GM23338 (cell line): ENCODE results near the gene MPPED1.

ENCODE experiments used
- CREB1 ChIP-seq: fragments of 250-450 bp; sonication (Bioruptor Pico); IDR thresholded peaks from 2 replicates; pipeline ENCODE4 v1.5.0; 2020; ENCODE audit warnings: low read depth, mild to moderate bottlenecking, moderate library complexity
- ETS1 ChIP-seq: IDR thresholded peaks from 2 replicates; pipeline ENCODE4 v1.6.1; 2016; ENCODE audit warnings: antibody characterized with exemption
- EZH2 ChIP-seq: fragments of 200-600 bp; sonication (generic); IDR thresholded peaks from one replicate; pipeline ENCODE4 v1.8.0; 2017; ENCODE audit warnings: antibody characterized with exemption, mild to moderate bottlenecking, low read depth; ENCODE audit not compliant: unreplicated experiment
- JUNB ChIP-seq: IDR thresholded peaks from one replicate; pipeline ENCODE4 v1.6.1; 2016; ENCODE audit warnings: antibody characterized with exemption; ENCODE audit not compliant: unreplicated experiment
- POLR2AphosphoS5 ChIP-seq: IDR thresholded peaks from 2 replicates; pipeline ENCODE4 v1.6.1; 2016; ENCODE audit warnings: antibody characterized with exemption, low read depth
- TF ChIP-seq, protein P1 (sequence below), 2 experiments: fragments of 200-600 bp in 1 of 2; sonication (generic) in 1 of 2; conservative IDR thresholded peaks; 2 replicates each; pipeline versions ENCODE4 v1.5.1 to v1.6.1; 2016 to 2017; ENCODE audit warnings: antibody characterized with exemption in 2 of 2, low read depth in 2 of 2, mild to moderate bottlenecking in 2 of 2, moderate library complexity in 1 of 2
- TF ChIP-seq, protein P2 (sequence below): IDR thresholded peaks from one replicate; pipeline ENCODE4 v1.6.1; 2018; ENCODE audit warnings: antibody characterized with exemption; ENCODE audit not compliant: unreplicated experiment

DNA sequence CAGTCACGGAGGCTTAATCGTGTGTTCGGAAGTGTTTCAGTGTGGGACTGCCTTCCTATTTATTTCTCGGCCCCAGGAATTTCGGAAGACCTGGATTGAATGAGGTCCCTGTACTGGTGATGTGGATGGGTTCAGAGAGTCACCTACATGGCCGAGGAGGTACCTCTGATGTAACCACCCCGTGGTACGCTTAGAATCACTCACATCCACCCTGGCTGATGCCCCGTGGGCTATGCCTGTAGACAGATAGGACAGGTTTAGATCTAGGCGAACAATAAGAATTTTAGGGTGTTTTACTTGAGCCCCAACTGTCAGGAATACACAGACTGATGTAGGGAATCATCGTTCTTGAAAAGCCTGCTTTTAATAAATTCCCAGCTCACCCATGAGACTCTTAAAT is 2.0 kb downstream of the MPPED1 start:
- TF ChIP-seq, protein P1, sequence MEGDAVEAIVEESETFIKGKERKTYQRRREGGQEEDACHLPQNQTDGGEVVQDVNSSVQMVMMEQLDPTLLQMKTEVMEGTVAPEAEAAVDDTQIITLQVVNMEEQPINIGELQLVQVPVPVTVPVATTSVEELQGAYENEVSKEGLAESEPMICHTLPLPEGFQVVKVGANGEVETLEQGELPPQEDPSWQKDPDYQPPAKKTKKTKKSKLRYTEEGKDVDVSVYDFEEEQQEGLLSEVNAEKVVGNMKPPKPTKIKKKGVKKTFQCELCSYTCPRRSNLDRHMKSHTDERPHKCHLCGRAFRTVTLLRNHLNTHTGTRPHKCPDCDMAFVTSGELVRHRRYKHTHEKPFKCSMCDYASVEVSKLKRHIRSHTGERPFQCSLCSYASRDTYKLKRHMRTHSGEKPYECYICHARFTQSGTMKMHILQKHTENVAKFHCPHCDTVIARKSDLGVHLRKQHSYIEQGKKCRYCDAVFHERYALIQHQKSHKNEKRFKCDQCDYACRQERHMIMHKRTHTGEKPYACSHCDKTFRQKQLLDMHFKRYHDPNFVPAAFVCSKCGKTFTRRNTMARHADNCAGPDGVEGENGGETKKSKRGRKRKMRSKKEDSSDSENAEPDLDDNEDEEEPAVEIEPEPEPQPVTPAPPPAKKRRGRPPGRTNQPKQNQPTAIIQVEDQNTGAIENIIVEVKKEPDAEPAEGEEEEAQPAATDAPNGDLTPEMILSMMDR (conservative IDR thresholded peaks at IDR 0.05; ENCODE audit: low read depth in 2 of 2): no peak
- TF ChIP-seq, protein P2, sequence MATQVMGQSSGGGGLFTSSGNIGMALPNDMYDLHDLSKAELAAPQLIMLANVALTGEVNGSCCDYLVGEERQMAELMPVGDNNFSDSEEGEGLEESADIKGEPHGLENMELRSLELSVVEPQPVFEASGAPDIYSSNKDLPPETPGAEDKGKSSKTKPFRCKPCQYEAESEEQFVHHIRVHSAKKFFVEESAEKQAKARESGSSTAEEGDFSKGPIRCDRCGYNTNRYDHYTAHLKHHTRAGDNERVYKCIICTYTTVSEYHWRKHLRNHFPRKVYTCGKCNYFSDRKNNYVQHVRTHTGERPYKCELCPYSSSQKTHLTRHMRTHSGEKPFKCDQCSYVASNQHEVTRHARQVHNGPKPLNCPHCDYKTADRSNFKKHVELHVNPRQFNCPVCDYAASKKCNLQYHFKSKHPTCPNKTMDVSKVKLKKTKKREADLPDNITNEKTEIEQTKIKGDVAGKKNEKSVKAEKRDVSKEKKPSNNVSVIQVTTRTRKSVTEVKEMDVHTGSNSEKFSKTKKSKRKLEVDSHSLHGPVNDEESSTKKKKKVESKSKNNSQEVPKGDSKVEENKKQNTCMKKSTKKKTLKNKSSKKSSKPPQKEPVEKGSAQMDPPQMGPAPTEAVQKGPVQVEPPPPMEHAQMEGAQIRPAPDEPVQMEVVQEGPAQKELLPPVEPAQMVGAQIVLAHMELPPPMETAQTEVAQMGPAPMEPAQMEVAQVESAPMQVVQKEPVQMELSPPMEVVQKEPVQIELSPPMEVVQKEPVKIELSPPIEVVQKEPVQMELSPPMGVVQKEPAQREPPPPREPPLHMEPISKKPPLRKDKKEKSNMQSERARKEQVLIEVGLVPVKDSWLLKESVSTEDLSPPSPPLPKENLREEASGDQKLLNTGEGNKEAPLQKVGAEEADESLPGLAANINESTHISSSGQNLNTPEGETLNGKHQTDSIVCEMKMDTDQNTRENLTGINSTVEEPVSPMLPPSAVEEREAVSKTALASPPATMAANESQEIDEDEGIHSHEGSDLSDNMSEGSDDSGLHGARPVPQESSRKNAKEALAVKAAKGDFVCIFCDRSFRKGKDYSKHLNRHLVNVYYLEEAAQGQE: no peak
- TF ChIP-seq POLR2AphosphoS5 (no peak), EZH2 (no peak), ETS1 (no peak), JUNB (no peak), CREB1 (no peak)
